ENCODE measurements around the gene CDKAL1. TPM values are rescaled to one million over a fixed set of nuclear protein-coding genes. Genes with fewer than 3 reads are reported as not detected.
"Not testable (repeated sequence)": the region's sequence is repeated elsewhere in the genome, so short reads cannot be mapped to it uniquely, and the experiment has no call there.

Gene CDKAL1
- total and polyA plus RNA-seq, 2 donors: 5.8 to 44.1 TPM

DNA sequence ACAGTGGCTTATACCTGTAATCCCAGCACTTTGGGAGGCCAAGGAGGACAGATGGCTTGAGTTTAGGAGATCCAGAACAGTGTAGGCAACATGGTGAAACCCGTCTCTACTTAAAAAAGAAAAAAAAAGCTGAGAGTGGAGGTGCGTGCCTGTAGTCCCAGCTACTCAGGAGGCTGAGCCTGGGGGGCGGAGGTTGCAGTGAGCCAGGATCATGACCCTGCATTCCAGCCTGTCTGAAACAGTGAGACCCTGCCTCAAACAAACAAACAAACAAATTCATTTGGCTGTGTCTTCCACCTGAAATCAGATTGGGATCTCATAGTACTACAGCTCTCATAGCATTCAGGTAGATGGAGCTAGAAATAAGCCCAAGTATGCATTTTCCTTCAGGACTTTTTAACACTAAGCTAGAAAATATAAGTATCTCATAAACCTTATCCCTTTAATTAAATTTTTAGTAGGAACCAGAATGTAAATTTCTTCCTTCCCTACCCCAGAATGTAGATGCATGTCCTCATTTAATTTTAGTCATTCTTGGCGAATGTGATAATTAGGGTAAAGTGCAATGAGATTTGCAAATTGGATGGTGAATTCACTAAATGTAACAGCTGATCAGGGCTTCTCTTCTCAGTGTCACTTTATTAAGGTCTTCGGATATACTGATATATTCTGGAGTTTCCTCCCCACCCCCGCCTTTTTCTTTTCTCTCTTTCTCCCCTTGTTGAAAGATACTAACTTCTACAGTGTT lies 190.4 kb downstream of the CDKAL1 start:
- no peak for DNase-seq (ENCODE audit: extremely low spot score)
- Histone ChIP-seq H3K4me1 (ENCODE audit: insufficient read depth) (no peaks in the 10 kb centered on the region), H3K27ac (ENCODE audit: low read depth) (no peak overlapping the region), H3K36me3 (ENCODE audit: insufficient read depth) (no peaks in the 10 kb centered on the region), H3K4me3 (ENCODE audit: low read depth, low read length) (no peak overlapping the region)
- WGBS: 90% methylated on average over 6 of the region's 6 CpGs

DNA sequence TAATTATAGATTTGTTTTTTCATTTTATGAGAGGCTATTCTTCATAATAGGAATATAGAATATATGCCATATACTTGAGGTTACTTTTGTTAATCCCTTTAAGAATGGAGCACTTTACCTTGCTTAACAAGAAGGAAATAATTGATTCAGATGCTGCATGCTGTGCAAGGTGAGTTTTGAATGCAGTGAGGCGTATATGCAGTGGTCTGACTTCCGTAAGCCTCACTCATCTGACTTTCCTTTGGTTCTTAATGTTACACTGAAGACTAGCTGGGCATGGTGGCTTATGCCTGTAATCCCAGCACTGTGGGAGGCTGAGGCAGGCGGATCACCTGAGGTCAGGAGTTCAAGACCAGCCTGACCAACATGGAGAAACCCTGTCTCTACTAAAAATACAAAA lies 191.0 kb downstream of the CDKAL1 start:
- 97% methylated on average over 3 of the region's 3 CpGs for WGBS
- DNase-seq (ENCODE audit: extremely low spot score); H3K27ac ChIP-seq (ENCODE audit: low read depth); H3K36me3 ChIP-seq (ENCODE audit: insufficient read depth); H3K4me1 ChIP-seq (ENCODE audit: insufficient read depth); H3K4me3 ChIP-seq (ENCODE audit: low read depth, low read length): not testable (repeated sequence)

- no peak for DNase-seq (ENCODE audit: extremely low spot score)
- Histone ChIP-seq H3K36me3 (ENCODE audit: insufficient read depth) (no peaks in the 10 kb centered on the region), H3K27ac (ENCODE audit: low read depth) (no peak overlapping the region), H3K4me3 (ENCODE audit: low read depth, low read length) (no peak overlapping the region), H3K4me1 (ENCODE audit: insufficient read depth) (no peaks in the 10 kb centered on the region)
- 68% methylated on average over 1 of the region's 1 CpG for WGBS
Measured at GRCh38 chr6:20729086-20729485, 194.8 kb downstream of the CDKAL1 start.

DNA sequence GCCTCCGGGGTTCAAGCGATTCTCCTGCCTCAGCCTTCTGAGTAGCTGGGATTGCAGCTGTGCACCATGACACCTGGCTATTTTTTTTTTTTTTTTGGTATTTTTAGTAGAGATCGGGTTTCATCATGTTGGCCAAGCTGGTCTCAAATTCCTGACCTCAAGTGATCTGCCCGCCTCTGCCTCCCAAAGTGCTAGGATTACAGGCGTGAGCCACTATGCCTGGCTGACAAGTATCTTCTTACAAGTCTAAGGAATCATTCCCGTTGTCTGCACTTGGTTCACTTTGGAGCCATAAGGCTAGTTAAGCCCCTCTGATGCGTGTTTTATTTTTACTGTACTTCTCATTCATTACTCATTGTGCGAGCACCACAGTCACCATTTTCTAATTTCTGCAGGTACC lies 198.1 kb downstream of the CDKAL1 start:
- DNase-seq (ENCODE audit: extremely low spot score); H3K36me3 ChIP-seq (ENCODE audit: insufficient read depth); H3K4me1 ChIP-seq (ENCODE audit: insufficient read depth); H3K27ac ChIP-seq (ENCODE audit: low read depth); H3K4me3 ChIP-seq (ENCODE audit: low read depth, low read length): not testable (repeated sequence)
- 88% methylated on average over 8 of the region's 8 CpGs for WGBS

- Histone ChIP-seq H3K27ac (ENCODE audit: low read depth) (no peak overlapping the region), H3K4me3 (ENCODE audit: low read depth, low read length) (no peak overlapping the region), H3K36me3 (ENCODE audit: insufficient read depth) (no peaks in the 10 kb centered on the region), H3K4me1 (ENCODE audit: insufficient read depth) (no peaks in the 10 kb centered on the region)
- no peak for DNase-seq (ENCODE audit: extremely low spot score)
- WGBS: 85% methylated on average over 3 of the region's 3 CpGs
Measured at GRCh38 chr6:20732896-20733295, 198.6 kb downstream of the CDKAL1 start.

- no peak for DNase-seq (ENCODE audit: extremely low spot score)
- peaks cover 2% of the 10 kb centered on the region for H3K36me3 ChIP-seq (ENCODE audit: insufficient read depth)
- no peak overlapping the region for H3K4me3 ChIP-seq (ENCODE audit: low read depth, low read length)
- H3K4me1 ChIP-seq (ENCODE audit: insufficient read depth): no peaks in the 10 kb centered on the region
- 90% methylated on average over 3 of the region's 3 CpGs for WGBS
- H3K27ac ChIP-seq (ENCODE audit: low read depth): no peak overlapping the region
Measured at GRCh38 chr6:20737912-20738311, 203.7 kb downstream of the CDKAL1 start.

- WGBS: 98% methylated on average over 4 of the region's 4 CpGs
Measured at GRCh38 chr6:20740088-20740487, 205.8 kb downstream of the CDKAL1 start.

DNA sequence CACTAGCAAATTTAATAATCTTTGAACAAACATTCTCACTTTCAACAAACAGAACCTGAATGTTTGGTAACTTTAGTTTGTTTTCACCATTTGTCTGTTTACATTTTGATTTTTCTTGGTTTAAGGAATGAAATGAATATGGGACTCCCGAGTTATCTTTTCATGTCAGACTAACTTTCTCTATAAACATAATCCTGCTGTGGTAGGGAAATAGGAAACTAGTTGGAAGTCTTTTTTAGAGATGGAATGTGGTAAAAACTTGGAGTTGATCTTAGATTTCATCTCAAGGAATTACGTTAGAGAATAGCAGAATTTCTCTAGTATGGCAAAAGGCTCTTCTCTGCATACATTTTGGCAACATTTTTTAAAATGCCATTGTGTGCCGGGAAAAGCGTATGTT lies 206.5 kb downstream of the CDKAL1 start:
- 70% methylated on average over 4 of the region's 4 CpGs for WGBS
- Histone ChIP-seq H3K36me3 (ENCODE audit: insufficient read depth) (peaks cover 2% of the 10 kb centered on the region), H3K27ac (ENCODE audit: low read depth) (no peak overlapping the region), H3K4me3 (ENCODE audit: low read depth, low read length) (no peak overlapping the region), H3K4me1 (ENCODE audit: insufficient read depth) (no peaks in the 10 kb centered on the region)
- no peak for DNase-seq (ENCODE audit: extremely low spot score)

More at GRCh38 chr6:20740088-20740487, 205.8 kb downstream of the CDKAL1 start:
- Histone ChIP-seq H3K36me3 (ENCODE audit: insufficient read depth) (peaks cover 2% of the 10 kb centered on the region), H3K4me3 (ENCODE audit: low read depth, low read length) (no peak overlapping the region), H3K4me1 (ENCODE audit: insufficient read depth) (no peaks in the 10 kb centered on the region), H3K27ac (ENCODE audit: low read depth) (no peak overlapping the region)
- DNase-seq (ENCODE audit: extremely low spot score): no peak

GRCh38 chr6:20741490-20741889 lies 207.2 kb downstream of the CDKAL1 start:
- no peak for DNase-seq (ENCODE audit: extremely low spot score)
- H3K27ac ChIP-seq (ENCODE audit: low read depth): no peak overlapping the region
- H3K36me3 ChIP-seq (ENCODE audit: insufficient read depth): peaks cover 2% of the 10 kb centered on the region
- H3K4me3 ChIP-seq (ENCODE audit: low read depth, low read length): no peak overlapping the region
- WGBS: over 99% methylated on average over 2 of the region's 2 CpGs
- H3K4me1 ChIP-seq (ENCODE audit: insufficient read depth): no peaks in the 10 kb centered on the region

DNA sequence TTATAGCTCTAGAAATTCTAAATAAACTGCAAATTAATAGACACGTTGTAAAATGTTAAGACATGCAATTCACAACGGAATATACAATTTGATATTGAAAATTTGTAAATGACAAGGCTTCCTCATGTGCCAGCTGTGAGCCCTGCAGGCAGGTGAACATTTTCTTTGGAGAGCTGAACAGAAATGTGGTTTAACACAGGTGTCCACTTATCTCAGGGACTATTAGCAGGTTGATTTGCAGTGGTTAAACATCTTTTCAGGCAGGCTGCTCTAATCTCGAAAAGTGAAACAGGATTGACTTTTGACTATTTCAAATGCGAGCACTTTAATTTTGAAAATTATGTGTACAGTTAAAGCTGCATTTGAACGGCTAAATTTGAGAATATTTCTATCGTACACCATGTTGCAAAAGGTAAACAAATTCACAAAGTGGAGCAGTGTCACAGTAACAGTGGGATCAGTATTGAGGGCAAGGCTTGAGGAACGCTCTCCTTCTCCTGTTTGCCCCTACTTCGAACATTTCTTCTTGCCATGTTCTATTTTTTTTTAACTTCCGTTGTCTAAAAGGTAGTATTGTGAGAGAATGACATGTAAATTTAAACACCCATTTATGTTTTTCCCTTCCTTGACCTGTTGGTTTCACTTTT lies 210.8 kb downstream of the CDKAL1 start:
- Histone ChIP-seq H3K4me1 (ENCODE audit: insufficient read depth) (no peaks in the 10 kb centered on the region), H3K36me3 (ENCODE audit: insufficient read depth) (no peaks in the 10 kb centered on the region), H3K4me3 (ENCODE audit: low read depth, low read length) (no peak overlapping the region), H3K27ac (ENCODE audit: low read depth) (no peak overlapping the region)
- 94% methylated on average over 9 of the region's 9 CpGs for WGBS
- DNase-seq (ENCODE audit: extremely low spot score): no peak

DNA sequence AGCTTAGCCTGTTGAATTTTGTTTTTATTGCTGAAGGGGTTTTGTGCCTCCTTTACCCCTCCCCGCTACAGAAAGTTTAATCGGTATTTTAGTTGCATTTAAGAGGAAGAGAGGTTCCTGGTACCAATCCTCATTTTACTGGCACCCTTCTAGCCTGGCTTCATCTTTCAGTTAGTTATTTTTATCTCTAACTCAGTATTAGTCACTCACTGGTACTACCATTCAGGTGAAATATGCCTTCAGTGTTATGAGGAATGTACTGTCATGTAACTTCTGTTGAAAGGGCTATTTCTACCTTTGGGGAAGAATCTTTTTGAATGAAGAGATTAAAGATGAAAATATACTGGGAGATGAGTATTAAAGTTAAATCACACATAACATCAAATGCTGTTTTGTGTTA lies 211.8 kb downstream of the CDKAL1 start:
- H3K4me1 ChIP-seq (ENCODE audit: insufficient read depth): no peaks in the 10 kb centered on the region
- H3K27ac ChIP-seq (ENCODE audit: low read depth): no peak overlapping the region
- no peak overlapping the region for H3K4me3 ChIP-seq (ENCODE audit: low read depth, low read length)
- 80% methylated on average over 2 of the region's 2 CpGs for WGBS
- no peak for DNase-seq (ENCODE audit: extremely low spot score)
- no peaks in the 10 kb centered on the region for H3K36me3 ChIP-seq (ENCODE audit: insufficient read depth)

DNA sequence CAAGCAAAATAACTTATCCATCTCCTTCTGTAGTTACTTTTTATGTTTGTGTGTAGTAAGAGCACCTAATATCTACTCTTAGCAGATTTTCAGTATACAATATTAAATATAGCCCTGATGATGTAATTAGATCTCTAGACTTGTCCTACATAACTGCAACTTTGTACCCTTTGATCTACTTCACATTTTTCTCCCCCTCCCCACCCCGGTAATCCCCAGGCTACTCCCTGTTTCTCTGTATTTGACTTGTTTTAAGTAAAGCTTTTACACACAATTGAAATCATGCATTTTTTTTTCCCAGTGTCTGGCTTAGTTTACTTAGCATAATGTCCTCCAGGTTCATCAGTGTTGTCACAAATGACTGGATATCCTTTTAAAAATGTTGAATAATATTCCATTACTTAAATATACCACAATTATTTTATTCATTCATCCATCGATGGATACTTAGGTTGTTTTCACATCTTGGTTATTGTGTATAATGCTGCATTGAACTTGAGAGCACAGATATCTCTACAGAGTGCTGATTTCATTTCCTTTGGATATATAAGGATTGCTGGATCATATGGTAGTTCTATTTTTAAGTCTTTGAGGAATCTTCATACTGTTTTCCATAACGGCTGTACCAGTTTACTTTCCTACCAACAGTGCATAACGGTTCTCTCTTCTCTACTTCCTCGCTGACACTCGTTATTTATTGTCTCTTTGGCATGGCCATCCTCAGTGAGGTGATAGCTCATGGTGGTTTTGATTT lies 212.7 kb downstream of the CDKAL1 start:
- no peak overlapping the region for H3K27ac ChIP-seq (ENCODE audit: low read depth)
- H3K4me1 ChIP-seq (ENCODE audit: insufficient read depth): no peaks in the 10 kb centered on the region
- no peak for DNase-seq (ENCODE audit: extremely low spot score)
- 81% methylated on average over 6 of the region's 6 CpGs for WGBS
- H3K36me3 ChIP-seq (ENCODE audit: insufficient read depth): no peaks in the 10 kb centered on the region
- no peak overlapping the region for H3K4me3 ChIP-seq (ENCODE audit: low read depth, low read length)

- H3K36me3 ChIP-seq (ENCODE audit: insufficient read depth): no peaks in the 10 kb centered on the region
- no peak for DNase-seq (ENCODE audit: extremely low spot score)
- no peak overlapping the region for H3K4me3 ChIP-seq (ENCODE audit: low read depth, low read length)
- WGBS: 96% methylated on average over 2 of the region's 2 CpGs
- H3K27ac ChIP-seq (ENCODE audit: low read depth): no peak overlapping the region
- no peaks in the 10 kb centered on the region for H3K4me1 ChIP-seq (ENCODE audit: insufficient read depth)
Measured at GRCh38 chr6:20747991-20748390, 213.7 kb downstream of the CDKAL1 start.
